LNCAP (cell line): ENCODE data around the gene ZBTB14.

Experiments
- TF ChIP-seq, protein P1 (sequence below): fragments of 450-650 bp; IDR thresholded peaks from 2 replicates; pipeline ENCODE4 v1.5.1; 2017; ENCODE audit warnings: mild to moderate bottlenecking

ZBTB14 gene

DNA sequence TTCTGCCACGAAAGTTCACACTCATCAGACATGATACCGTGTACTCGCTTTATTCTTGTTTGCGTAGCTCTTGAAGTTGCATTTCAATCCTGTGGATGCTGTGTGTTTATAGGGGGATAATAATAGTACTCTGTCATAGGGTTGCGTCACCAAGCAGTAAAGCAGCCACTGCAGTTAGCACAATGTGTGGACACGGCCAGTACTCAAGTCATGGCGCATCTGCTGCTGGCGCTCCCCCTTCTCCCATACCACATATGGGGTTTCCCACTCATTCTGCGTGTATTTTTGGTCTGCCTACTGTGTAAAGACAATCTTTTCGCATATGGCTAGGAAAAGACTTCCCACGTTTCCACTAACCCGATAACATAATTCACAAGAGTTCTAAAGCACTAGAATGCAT lies 2.1 kb upstream of the ZBTB14 start:
- TF ChIP-seq, protein P1, sequence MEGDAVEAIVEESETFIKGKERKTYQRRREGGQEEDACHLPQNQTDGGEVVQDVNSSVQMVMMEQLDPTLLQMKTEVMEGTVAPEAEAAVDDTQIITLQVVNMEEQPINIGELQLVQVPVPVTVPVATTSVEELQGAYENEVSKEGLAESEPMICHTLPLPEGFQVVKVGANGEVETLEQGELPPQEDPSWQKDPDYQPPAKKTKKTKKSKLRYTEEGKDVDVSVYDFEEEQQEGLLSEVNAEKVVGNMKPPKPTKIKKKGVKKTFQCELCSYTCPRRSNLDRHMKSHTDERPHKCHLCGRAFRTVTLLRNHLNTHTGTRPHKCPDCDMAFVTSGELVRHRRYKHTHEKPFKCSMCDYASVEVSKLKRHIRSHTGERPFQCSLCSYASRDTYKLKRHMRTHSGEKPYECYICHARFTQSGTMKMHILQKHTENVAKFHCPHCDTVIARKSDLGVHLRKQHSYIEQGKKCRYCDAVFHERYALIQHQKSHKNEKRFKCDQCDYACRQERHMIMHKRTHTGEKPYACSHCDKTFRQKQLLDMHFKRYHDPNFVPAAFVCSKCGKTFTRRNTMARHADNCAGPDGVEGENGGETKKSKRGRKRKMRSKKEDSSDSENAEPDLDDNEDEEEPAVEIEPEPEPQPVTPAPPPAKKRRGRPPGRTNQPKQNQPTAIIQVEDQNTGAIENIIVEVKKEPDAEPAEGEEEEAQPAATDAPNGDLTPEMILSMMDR, result no peak

GRCh38 chr18:5296706-5297320 lies 1.3 kb upstream of the ZBTB14 start:
- TF ChIP-seq, protein P1, result no peak

GRCh38 chr18:5295981-5296705 lies 617 bp upstream of the ZBTB14 start:
- TF ChIP-seq, protein P1, result no peak

DNA sequence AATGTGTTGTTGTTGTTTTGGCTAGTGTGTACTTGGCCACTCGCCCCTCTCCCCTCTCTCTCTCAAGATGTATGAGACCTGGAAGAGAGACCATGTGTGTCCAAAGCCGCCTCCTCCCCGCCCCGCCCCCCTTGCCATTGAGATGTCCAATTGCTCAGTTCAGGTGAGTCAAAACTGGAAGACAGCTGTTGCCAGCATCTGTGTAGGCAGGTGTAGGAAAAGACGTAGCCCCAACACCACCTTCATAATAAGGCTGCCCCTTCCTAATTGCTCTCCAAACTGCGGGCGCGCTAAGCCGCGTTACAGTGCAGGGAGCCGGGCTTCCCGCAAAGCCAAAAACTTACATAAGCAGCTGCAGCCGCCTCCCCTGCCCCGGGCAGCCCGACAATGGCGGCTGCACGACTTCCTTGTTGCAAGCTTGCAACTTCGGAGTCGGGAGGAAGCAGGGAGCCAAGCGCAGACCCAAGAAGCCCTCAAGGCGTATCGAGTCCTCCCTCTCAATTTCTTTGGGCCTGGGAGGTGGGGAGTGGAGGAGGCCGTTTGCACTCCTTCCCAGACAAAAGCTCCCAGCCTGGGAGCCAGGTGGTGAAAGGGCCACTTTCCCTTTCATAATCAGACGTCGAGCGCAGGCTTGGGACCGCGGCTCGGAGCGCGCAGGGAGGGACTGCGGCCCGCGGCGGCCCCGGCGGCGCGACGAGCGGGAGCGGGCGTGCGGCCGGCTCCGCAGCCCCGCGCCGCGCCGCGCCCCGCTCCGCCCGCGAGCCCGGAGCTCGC lies 882 bp downstream of the ZBTB14 start:
- TF ChIP-seq, protein P1, result no peak

GRCh38 chr18:5294113-5294456 lies 1.4 kb downstream of the ZBTB14 start:
- TF ChIP-seq, protein P1, result no peak

DNA sequence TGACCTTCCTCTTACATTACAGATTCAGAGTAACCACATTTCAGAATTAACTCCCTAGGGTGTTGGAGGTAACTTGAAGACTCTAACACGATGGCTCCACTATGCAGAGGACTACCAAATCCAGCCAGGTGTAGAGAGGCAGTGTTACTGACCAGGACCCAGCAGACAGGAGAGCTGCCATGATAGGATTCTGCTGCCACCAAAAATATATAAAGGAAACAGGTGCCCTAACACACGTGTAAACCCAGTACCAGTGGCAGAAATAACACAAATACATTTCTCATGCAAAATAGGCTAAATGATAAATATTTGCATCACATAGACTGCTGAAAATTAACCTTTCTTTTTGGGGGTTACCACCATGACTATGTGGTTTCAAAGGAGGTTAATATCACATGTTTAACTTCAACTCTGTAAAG lies 7.0 kb downstream of the ZBTB14 start:
- TF ChIP-seq, protein P1, result no peak

- TF ChIP-seq, protein P1, result no peak
Measured at GRCh38 chr18:5287854-5288253, 7.7 kb downstream of the ZBTB14 start.
